ENCODE measurements around the gene MAZ.

Gene MAZ

GRCh38 chr16:29763326-29763725 is 43.0 kb upstream of the MAZ start:
- Mint-ChIP-seq H3K36me3 (ENCODE audit: low read depth) (no peaks in the 10 kb centered on the region), H3K4me1 (peaks cover 22% of the 10 kb centered on the region), H3K27ac (no peak overlapping the region), H3K27me3 (ENCODE audit: low read depth, poor library complexity) (peaks cover 46% of the 10 kb centered on the region), H3K9me3 (no peaks in the 10 kb centered on the region), H3K4me3 (no peak overlapping the region)
- TF ChIP-seq, protein P1, sequence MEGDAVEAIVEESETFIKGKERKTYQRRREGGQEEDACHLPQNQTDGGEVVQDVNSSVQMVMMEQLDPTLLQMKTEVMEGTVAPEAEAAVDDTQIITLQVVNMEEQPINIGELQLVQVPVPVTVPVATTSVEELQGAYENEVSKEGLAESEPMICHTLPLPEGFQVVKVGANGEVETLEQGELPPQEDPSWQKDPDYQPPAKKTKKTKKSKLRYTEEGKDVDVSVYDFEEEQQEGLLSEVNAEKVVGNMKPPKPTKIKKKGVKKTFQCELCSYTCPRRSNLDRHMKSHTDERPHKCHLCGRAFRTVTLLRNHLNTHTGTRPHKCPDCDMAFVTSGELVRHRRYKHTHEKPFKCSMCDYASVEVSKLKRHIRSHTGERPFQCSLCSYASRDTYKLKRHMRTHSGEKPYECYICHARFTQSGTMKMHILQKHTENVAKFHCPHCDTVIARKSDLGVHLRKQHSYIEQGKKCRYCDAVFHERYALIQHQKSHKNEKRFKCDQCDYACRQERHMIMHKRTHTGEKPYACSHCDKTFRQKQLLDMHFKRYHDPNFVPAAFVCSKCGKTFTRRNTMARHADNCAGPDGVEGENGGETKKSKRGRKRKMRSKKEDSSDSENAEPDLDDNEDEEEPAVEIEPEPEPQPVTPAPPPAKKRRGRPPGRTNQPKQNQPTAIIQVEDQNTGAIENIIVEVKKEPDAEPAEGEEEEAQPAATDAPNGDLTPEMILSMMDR (IDR thresholded peaks at IDR 0.05), result no peak
- no peak for DNase-seq

- Mint-ChIP-seq H3K4me3 (no peak overlapping the region), H3K36me3 (ENCODE audit: low read depth) (no peaks in the 10 kb centered on the region), H3K27ac (no peak overlapping the region), H3K9me3 (no peaks in the 10 kb centered on the region), H3K27me3 (ENCODE audit: low read depth, poor library complexity) (peaks cover 38% of the 10 kb centered on the region), H3K4me1 (peaks cover 22% of the 10 kb centered on the region)
- no peak for DNase-seq
- TF ChIP-seq, protein P1 (IDR thresholded peaks at IDR 0.05), result no peak
These were observed 40.9 kb upstream of the MAZ start for GRCh38 chr16:29765167-29766032.

GRCh38 chr16:29766571-29766970 is 39.8 kb upstream of the MAZ start:
- Mint-ChIP-seq H3K27ac (no peak overlapping the region), H3K27me3 (ENCODE audit: low read depth, poor library complexity) (peaks cover 31% of the 10 kb centered on the region), H3K36me3 (ENCODE audit: low read depth) (no peaks in the 10 kb centered on the region), H3K4me3 (no peak overlapping the region), H3K9me3 (no peaks in the 10 kb centered on the region), H3K4me1 (peaks cover 14% of the 10 kb centered on the region)
- DNase-seq, result no peak
- TF ChIP-seq, protein P1 (IDR thresholded peaks at IDR 0.05), result no peak

GRCh38 chr16:29767062-29767461 is 39.3 kb upstream of the MAZ start:
- DNase-seq, result no peak
- Mint-ChIP-seq H3K4me1 (peaks cover 14% of the 10 kb centered on the region), H3K27me3 (ENCODE audit: low read depth, poor library complexity) (peaks cover 31% of the 10 kb centered on the region), H3K4me3 (no peak overlapping the region), H3K36me3 (ENCODE audit: low read depth) (no peaks in the 10 kb centered on the region), H3K27ac (no peak overlapping the region), H3K9me3 (no peaks in the 10 kb centered on the region)
- TF ChIP-seq, protein P1 (IDR thresholded peaks at IDR 0.05), result no peak

- Mint-ChIP-seq H3K4me3 (no peak overlapping the region), H3K4me1 (peaks cover 9% of the 10 kb centered on the region), H3K36me3 (ENCODE audit: low read depth) (no peaks in the 10 kb centered on the region), H3K9me3 (no peaks in the 10 kb centered on the region), H3K27me3 (ENCODE audit: low read depth, poor library complexity) (peaks cover 35% of the 10 kb centered on the region), H3K27ac (no peak overlapping the region)
- no peak for DNase-seq
- TF ChIP-seq, protein P1 (IDR thresholded peaks at IDR 0.05), result no peak
These were observed 36.8 kb upstream of the MAZ start for GRCh38 chr16:29769507-29769906.

Measured in nephron progenitor cell (in vitro differentiated cells).